Right ventricle myocardium inferior (tissue), 1 donor: Measurements from ENCODE around the gene ADAMTS7. TPM values are rescaled to one million over a fixed set of nuclear protein-coding genes. Genes with fewer than 3 reads are reported as not detected.
"Not testable (repeated sequence)": the region's sequence is repeated elsewhere in the genome, so short reads cannot be mapped to it uniquely, and the experiment has no call there.

Source experiments
- ATAC-seq: fragments of 200-7000 bp; cut with Tn5 transposase; one replicate; pipeline ENCODE4 v1.9.1; 2020; ENCODE audit warnings: mild to moderate bottlenecking, moderate library complexity
- DNase-seq: peaks from one replicate; pipeline ENCODE4 v3.0.0; 2021; ENCODE audit errors: missing footprints
- intact Hi-C: fragments of 100-400 bp; cut with DNase I; formaldehyde crosslinking; loops from one replicate; pipeline ENCODE4 v1.11.0; 2022
- total RNA-seq: library from RNA; stranded (reverse); fragmentation: NEBNext Ultra II Directional; extraction: Animal tissue kit (Norgen Biotek cat#: 25700); gene quantifications from one replicate; pipeline ENCODE4 v1.2.1, GENCODE V29; 2021
- donor health status: DM: no; HTN: yes; CAD: no; lungs with severe emphysema.

Gene ADAMTS7
- total RNA-seq, 1 donor from 2014 or later: 32.1 TPM

DNA sequence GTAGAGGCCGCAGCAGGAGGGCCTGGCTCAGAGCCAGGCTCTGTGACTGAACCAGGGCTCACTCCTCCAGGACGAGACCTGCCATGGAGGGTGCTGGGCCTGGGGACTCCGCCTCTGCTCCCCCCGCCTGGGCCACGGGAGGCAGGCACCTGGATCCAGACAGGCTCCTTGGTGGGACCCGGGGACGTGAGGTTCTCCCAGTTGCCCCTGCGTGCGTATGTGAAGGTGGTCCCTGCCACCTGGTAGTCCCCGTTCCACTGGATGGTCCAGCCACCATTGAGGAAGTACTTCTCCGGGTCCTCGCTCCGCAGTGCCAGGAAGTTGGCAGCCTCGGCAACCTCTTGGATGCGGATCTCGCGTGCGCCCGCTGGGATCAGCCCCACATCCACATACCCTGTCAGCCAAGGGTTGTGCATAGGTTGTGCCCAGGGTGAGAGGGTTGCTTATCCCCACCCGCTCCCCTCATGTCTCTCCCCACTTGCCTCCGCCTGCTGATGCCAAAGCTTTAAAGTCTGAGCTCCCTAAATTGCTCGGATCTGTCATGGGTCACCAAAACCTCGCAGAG, 39.7 kb downstream of the ADAMTS7 start:
- not testable (repeated sequence) for DNase-seq, ATAC-seq
- intact Hi-C loops: loop anchor here (10.0 kb wide), 1 partner anchor 797 kb away; no protein-coding TSS in a partner anchor

GRCh38 chr15:78771020-78771419, 40.2 kb downstream of the ADAMTS7 start:
- not testable (repeated sequence) for ATAC-seq

GRCh38 chr15:78769473-78770225, 41.6 kb downstream of the ADAMTS7 start:
- intact Hi-C loops: loop anchor here (10.0 kb wide), 1 partner anchor 795 kb away; no protein-coding TSS in a partner anchor
- ATAC-seq, DNase-seq: not testable (repeated sequence)

More at GRCh38 chr15:78771020-78771419, 40.2 kb downstream of the ADAMTS7 start:
- intact Hi-C loops: loop anchor here (10.0 kb wide), 1 partner anchor 796 kb away; no protein-coding TSS in a partner anchor
- DNase-seq: not testable (repeated sequence)

DNA sequence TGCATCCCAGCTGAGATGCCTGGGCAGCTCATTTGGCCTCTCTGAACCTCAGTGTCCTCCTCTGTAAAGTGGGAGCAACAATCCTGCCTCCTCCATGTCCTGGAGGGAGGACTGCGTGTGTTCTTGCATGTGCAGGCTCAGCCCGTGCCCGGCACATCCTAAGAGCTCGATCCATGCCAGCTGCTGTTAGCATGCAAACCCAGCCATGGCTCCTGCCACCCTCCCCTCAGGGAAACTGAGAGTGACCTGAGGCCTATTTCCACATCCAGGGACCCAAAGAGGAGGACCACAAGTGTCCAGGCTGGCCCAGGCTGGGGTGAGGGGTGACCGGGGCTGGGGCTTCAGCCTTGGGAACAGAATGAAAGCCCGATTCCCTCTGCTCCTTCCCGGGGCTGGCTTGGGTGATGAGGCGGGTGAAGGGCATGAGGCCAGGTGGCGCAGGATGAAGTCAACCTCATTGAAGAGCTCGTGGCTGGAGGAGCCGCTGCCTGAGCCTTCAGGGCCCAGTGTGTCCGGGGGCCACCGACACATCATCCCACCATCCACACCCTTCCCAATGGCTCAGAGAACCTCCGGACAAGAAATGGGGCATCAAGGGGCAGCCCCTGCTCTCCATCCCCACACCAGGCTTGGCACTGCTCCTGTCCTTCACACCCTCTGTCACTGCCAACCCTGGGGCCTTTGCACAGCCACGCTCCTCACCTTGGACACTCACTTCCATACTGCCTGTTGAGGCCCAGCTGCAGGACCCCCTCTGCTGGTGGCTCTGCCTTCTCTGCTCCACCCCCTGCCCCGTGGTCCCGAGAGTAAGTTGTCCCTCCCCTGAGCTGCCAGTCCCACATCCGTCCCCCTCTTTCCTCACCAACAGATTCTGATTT, 42.5 kb downstream of the ADAMTS7 start:
- DNase-seq (no peak), ATAC-seq (no peak)
- intact Hi-C loops: no loop called here

- intact Hi-C loops: no loop called here
- DNase-seq: no peak
- no peak for ATAC-seq
These were observed 43.2 kb downstream of the ADAMTS7 start for GRCh38 chr15:78768096-78768495.

GRCh38 chr15:78767331-78767951, 43.8 kb downstream of the ADAMTS7 start:
- intact Hi-C loops: no loop called here
- ATAC-seq: no peak
- no peak for DNase-seq

DNA sequence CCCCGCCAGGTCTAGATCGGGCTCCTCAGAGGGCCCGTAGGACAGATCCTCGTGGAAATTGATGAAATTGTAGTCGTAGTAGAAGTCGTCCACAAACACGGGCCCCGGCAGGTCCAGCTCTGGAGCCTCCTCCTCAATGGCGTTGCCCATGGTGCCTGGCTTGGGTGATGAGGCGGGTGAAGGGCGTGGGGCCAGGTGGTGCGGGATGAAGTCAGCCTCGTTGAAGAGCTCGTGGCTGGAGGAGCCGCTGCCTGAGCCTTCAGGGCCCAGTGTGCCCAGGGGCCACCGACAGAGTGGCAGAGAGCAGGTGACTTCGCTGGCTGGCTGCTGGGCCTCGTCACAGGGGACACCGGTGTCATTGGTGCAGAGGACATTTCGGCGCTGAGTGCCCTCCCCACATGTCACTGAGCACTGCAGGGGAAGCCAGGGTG, 44.6 kb downstream of the ADAMTS7 start:
- intact Hi-C loops, DNase-seq, ATAC-seq: not testable (repeated sequence)

- intact Hi-C loops: no loop called here
- no peak for ATAC-seq
These were observed 45.2 kb downstream of the ADAMTS7 start for GRCh38 chr15:78766041-78766440.

DNA sequence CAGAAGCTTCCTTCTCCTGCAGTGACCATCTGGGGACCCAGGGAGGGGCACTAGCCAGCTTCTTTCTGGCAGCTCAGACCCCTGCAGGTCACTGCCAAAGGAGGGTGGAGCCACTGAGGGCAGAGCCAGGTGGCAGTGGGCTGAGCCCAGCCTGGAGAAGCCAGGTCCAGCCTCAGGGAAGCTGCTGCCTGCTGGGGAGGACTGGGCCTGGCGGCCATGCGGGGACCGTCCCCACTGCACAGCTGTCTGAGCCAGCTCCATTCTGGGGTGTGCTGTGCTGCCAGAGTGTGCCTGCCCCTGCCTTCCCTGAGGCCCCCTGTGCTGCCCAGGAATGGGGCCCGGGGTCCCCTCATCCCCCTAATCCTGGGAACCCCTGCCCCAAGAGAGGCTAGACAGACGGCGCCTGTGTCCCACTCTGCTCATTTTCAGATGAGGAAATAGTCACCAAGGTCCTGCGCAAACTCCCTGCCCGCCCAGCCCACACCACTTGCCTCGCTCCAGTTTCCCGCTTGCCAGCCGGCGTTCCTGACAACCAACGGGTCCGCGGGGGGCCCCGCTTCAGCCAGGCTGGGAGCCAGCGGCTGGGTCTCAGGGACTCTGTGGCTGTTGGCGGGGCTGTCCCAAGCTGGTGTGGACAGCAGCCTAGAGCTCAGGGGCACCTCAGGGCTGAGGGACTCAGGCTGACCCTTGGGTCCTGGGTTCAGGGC, 46.0 kb downstream of the ADAMTS7 start:
- DNase-seq, ATAC-seq, intact Hi-C loops: not testable (repeated sequence)

More at GRCh38 chr15:78766041-78766440, 45.2 kb downstream of the ADAMTS7 start:
- no peak for DNase-seq

GRCh38 chr15:78764340-78765153, 46.7 kb downstream of the ADAMTS7 start:
- ATAC-seq: peak; percentile 1
- DNase-seq, intact Hi-C loops: not testable (repeated sequence)

DNA sequence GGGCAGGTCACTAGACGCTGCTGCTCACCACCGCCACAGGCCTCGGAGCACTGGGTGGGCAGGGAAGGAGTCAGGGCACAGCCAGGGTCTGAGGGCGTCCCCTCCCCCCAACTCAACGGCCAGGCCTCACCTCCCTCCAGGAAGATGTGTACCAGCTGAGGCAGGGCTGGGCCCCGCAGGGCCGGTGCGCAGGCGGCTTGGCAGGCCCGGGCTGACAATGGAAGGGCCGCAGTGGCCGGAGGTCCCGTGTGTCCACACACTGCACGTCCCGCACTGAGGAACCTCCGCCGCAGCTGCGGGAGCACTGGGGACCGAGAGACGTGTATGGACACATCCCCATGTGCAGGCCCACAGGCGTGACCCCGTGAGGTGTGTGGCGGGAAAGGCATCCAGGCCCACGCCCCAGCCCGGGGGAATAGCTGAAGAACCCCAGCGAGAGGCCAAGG, 47.4 kb downstream of the ADAMTS7 start:
- intact Hi-C loops: no loop called here
- ATAC-seq (no peak), DNase-seq (no peak)

DNA sequence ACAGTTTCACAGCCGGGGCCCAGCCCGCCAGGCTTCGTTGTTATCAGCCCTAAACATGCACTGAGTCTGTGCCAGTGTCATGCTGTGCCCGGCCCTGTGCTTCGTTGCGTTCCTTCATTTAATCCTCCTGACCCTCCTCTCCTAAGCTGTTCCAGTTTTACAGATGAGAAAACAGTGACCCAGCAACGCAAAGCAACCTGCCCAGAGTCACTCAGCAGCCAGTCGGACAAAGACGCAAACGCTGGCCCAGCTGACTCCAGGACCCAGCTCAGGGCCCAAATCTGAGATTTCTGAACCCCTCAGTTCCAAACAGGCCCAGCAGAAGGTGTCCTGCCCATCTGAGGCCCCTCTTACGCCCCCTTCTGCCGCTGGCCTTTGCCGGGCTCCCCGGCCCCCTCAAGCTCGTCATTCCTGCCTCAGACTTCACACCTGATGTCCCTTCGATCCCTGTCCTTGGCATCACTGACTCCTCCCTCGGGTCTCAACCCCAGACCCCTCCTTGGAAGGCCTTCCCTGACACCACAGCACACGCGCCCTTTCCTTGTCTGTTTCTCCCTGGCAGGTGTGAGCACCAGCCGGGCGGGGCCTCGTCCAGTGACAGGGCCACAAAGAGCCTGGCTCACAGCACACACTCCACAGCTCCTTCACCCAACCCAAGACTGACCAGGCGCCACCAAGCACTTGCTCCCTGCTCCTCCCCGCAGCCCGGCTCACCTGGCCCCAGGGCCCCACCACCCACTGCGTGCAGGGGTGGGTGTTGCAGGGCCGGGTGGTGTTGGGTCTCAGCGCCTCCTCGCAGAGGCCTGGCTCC, 48.1 kb downstream of the ADAMTS7 start:
- intact Hi-C loops: no loop called here

GRCh38 chr15:78762386-78762961, 48.8 kb downstream of the ADAMTS7 start:
- DNase-seq, intact Hi-C loops, ATAC-seq: not testable (repeated sequence)

More for the DNA sequence above, 48.1 kb downstream of the ADAMTS7 start:
- DNase-seq: no peak
- ATAC-seq: no peak

DNA sequence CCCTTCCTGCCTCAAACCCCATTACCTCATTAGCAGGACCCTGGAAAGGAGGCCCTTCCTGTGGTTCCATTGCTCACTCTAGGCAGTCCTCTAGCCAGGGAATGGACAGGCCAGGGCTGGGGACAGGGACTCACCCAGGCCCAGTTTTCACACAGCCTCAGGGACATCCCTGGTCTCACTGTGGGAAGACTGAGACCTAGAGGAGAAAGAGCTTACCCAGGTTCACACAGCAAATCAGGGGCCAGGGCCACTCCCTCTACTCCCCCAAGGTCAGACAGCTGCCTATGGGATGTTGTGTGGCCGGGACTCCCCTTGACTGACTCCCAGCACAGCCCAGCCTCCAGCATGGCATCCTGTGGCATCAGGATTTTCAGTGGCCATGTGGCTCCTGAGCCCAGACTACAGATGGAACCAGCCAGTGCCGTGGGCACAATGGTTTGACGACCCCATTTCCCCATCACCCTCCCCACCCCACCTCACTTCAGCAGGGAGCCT, 49.3 kb downstream of the ADAMTS7 start:
- DNase-seq: no peak
- ATAC-seq: no peak
- intact Hi-C loops: loop anchor here (2.0 kb wide), 1 partner anchor 47 kb away; no protein-coding TSS in a partner anchor

DNA sequence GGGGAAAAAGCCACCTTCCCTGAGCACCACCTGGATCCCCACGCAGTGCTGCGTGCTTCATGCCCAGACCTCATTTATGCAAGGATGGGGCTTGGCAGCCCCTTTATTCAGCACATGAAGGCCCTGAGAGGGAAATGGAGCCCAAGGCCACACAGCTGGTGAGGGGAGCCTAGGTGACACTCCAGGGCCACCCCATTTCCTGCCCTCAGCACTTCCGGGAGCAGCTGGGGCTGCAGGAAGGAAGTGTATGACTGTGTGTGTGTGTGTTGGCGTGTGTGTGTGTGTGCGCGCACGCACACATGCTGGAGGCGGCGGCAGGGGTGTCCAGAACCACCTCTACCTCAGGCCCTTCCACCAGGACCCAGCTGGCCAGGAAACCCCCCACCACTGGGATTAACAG, 49.8 kb downstream of the ADAMTS7 start:
- not testable (repeated sequence) for DNase-seq, ATAC-seq
- intact Hi-C loops: loop anchor here (2.0 kb wide), 1 partner anchor 47 kb away; no protein-coding TSS in a partner anchor
